Measurements from ENCODE around the gene SIPA1L3.

SIPA1L3 gene

DNA sequence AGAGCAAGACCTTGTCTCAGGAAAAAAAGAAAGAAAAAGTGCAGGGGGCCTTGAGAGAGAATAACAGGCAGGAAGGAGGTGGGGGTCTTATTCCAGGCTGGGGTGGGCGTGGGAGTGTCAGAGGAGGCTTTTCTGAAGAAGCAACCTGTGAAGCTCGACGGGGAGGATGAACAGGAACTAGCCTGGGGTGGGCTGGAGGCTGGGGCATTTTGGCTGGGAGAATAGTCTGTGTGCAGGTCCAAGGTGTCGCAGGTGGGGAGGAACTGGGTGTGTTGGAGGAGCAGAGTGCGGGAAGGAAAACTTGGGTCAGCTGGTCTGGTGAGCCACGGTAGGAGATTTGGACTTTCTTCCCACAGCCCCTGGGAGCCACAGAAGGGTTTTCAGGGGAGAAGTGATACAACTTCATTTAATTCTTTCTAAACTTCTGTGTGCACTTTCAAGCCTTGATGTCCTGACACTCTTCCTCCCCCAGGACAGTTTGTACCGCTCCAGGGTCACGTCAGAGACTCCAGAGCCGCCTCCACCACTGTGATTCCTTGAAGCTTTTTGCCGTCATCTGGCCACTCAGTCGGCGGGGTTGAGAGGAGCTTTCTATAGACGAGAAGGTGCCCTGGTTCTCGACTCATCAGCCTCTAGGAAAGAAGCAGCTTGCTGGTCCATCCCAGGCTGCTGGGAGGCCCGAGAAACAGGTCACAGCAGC lies 138.7 kb downstream of the SIPA1L3 start:
- DNase-seq (ENCODE audit: extremely low read depth, low read depth): no peak
- H3K4me3 ChIP-seq (replicated peaks; ENCODE audit: low read depth, low read length): no peak overlapping the region
- TF ChIP-seq, protein P1, sequence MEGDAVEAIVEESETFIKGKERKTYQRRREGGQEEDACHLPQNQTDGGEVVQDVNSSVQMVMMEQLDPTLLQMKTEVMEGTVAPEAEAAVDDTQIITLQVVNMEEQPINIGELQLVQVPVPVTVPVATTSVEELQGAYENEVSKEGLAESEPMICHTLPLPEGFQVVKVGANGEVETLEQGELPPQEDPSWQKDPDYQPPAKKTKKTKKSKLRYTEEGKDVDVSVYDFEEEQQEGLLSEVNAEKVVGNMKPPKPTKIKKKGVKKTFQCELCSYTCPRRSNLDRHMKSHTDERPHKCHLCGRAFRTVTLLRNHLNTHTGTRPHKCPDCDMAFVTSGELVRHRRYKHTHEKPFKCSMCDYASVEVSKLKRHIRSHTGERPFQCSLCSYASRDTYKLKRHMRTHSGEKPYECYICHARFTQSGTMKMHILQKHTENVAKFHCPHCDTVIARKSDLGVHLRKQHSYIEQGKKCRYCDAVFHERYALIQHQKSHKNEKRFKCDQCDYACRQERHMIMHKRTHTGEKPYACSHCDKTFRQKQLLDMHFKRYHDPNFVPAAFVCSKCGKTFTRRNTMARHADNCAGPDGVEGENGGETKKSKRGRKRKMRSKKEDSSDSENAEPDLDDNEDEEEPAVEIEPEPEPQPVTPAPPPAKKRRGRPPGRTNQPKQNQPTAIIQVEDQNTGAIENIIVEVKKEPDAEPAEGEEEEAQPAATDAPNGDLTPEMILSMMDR (IDR thresholded peaks at IDR 0.05; ENCODE audit: low read depth, low read length, missing control alignments): no peak

DNA sequence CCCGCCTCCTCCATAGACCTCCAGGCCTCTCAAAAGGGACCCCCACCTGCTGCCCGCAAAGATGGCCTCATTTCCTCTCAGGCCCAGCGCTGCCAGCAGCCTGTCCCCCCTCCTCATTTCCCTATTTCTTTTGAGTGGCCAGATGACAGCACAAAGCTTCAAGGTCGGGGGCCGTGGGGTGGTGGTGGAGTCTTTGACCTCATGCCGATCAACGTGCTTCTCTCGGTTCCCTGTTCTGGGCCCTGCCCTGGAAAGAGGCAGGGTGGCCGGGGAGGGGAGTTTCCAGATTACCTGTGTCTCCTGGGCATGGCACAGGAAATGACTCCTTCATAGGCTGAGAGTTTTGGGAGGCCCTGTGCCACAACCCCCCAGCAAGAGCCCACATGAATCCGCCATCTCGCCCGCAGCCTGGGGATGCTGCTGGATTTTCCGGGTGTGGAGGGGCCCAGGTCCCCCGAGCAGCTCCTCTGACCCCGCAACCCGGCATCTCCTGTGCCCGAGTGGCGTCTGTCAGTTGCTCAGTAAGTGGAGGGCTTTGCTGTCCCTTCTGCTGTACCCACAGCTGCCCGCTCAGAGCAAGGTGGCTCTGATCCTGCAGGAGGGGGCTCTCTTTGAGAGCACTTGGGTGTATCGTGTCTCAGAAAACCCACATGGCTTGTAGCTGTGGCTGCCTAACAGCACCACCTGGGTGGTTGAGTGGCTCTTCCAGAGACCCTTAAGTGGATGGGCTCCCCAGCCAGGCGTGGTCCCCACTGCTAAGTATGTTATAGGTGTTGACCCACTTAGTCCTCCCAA lies 139.4 kb downstream of the SIPA1L3 start:
- TF ChIP-seq, protein P1 (IDR thresholded peaks at IDR 0.05; ENCODE audit: low read depth, low read length, missing control alignments): no peak
- H3K4me3 ChIP-seq (replicated peaks; ENCODE audit: low read depth, low read length): no peak overlapping the region
- DNase-seq (ENCODE audit: extremely low read depth, low read depth): no peak

DNA sequence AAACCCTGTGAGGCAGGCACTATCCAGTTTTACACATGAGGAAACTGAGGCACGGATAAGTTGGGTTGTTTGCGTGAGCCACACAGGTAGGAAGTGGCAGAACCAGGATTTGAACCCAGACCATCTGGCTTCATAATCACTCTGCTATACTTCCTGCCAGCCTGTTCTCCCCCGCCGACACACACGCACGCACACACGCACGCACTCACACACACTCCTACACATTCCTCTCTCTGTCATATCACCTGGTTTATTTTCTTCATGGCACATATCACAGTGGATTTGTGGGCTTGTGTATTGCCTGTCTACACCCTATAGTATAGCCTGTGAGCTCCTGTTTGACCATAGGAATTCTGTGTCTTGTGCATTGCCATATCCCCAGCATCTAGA lies 140.0 kb downstream of the SIPA1L3 start:
- DNase-seq (ENCODE audit: extremely low read depth, low read depth): no peak
- no peak overlapping the region for H3K4me3 ChIP-seq (replicated peaks; ENCODE audit: low read depth, low read length)
- TF ChIP-seq, protein P1 (IDR thresholded peaks at IDR 0.05; ENCODE audit: low read depth, low read length, missing control alignments): no peak

DNA sequence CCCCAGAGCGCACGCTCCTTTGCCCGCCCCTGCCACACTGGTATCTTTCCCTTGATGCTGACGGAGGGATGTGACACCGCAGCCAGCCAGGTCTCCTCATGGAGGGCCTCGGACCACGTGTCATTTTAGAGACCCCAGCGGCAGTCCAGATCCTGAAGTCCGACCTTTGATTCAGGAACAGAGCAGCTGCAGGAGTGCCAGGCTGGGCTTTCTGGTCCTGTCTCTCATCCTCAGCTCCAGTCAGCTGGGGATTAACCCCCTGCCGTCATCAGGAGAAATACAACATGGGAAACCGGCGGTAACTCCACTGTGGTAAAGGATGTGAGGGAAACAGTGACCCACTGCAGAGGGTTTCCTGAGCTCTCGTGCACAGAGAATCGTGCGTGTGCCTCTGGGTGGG lies 140.6 kb downstream of the SIPA1L3 start:
- H3K4me3 ChIP-seq (replicated peaks; ENCODE audit: low read depth, low read length): no peak overlapping the region
- DNase-seq (ENCODE audit: extremely low read depth, low read depth): no peak
- TF ChIP-seq, protein P1 (IDR thresholded peaks at IDR 0.05; ENCODE audit: low read depth, low read length, missing control alignments): no peak

DNA sequence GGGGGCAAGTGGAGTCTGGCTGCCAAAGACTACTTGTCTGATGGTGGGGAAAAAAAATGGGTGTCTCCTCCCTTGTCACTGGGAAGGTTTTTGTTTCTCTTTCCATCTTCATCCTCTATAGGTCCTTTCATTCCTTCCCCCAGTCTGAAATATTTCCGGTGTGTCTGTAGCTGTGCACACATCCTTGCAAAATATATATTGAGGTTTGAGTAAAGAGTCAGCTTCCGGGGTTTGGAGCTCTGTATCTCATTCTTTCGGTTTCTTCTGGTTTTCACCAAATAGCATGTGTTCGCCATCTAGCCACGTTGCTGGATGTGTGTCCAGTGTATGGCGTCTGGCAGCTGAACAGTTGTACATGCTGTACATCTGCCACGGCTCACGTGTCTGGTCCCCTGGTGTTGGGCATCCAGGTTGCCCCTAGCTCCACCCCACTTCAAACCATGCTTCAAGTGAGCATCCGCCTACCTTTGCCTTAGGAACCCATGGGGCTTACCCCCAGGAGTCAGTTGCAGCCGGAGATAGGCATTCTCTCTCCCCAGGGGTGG lies 142.2 kb downstream of the SIPA1L3 start:
- no peak overlapping the region for H3K4me3 ChIP-seq (replicated peaks; ENCODE audit: low read depth, low read length)
- peak; percentile 48 for DNase-seq (ENCODE audit: extremely low read depth, low read depth)
- TF ChIP-seq, protein P1 (IDR thresholded peaks at IDR 0.05; ENCODE audit: low read depth, low read length, missing control alignments): no peak

DNA sequence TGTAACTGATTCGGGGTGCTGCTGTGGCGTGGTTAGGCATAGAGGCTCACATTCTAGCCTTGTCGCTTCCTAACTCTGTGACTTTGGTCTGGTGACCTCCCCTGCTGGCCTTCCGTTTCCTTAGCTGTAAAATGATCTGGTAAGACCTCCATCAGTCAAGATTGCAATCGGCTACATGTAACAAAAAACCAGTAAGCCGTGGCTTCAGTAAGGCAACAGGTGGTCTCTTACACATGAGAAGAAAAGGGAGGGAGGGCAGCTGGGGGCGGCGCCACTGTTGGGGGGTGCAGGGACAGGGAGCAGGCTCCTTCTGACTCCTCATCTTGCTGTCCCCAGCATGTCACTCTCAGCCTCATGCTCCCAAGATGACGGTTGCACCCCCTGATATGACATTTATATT lies 148.0 kb downstream of the SIPA1L3 start:
- no peak for DNase-seq (ENCODE audit: extremely low read depth, low read depth)
- TF ChIP-seq, protein P1 (IDR thresholded peaks at IDR 0.05; ENCODE audit: low read depth, low read length, missing control alignments): no peak
- no peak overlapping the region for H3K4me3 ChIP-seq (replicated peaks; ENCODE audit: low read depth, low read length)

All from HFF-Myc (cell line).